OCI-LY7 (cell line): Measurements from ENCODE around the gene ASXL1. TPM values are rescaled to one million over a fixed set of nuclear protein-coding genes. Genes with fewer than 3 reads are reported as not detected.

ENCODE experiments used
- BruUV-seq: library from RNA; stranded (reverse); fragments of 400-500 nt; replicated peaks from 2 replicates; lab custom pipeline; 2021; lab: Mats Ljungman, UMichigan
- CTCF ChIA-PET: fragments of 300-600 bp; sonication (Branson Sonifier 250); formaldehyde crosslinking; loops from one replicate; lab custom pipeline; 2022; ENCODE audit warnings: antibody characterized with exemption; ENCODE audit not compliant: unreplicated experiment; lab: Charles Lee
- POLR2A ChIA-PET: fragments of 300-600 bp; sonication (Branson Sonifier 250); formaldehyde crosslinking; loops from one replicate; lab custom pipeline; 2022; ENCODE audit warnings: antibody characterized with exemption; lab: Charles Lee
- DNase-seq: peaks from one replicate; pipeline ENCODE4 v3.0.0-alpha.2; 2015; ENCODE audit warnings: low spot score
- H2AFZ ChIP-seq: fragments of 200-600 bp; sonication (generic), shearing (Covaris generic); 2 replicates; pipeline ENCODE4 v1.6.1; 2014; ENCODE audit warnings: mild to moderate bottlenecking, antibody characterized with exemption, low read length, moderate library complexity
- H3K27ac ChIP-seq: fragments of 200-600 bp; sonication (generic); 2 replicates; pipeline ENCODE4 v1.5.1; 2014; ENCODE audit warnings: mixed run types, low read depth, mild to moderate bottlenecking, moderate library complexity, low read length, inconsistent platforms; ENCODE audit not compliant: poor library complexity, severe bottlenecking
- H3K36me3 ChIP-seq: fragments of 200-600 bp; sonication (generic); 2 replicates; pipeline ENCODE4 v1.6.1; 2014; ENCODE audit warnings: mild to moderate bottlenecking, antibody characterized with exemption, low read length, moderate library complexity, mixed read lengths; ENCODE audit not compliant: insufficient read depth
- H3K4me1 ChIP-seq: fragments of 200-600 bp; sonication (generic); 2 replicates; pipeline ENCODE4 v1.5.1; 2014; ENCODE audit warnings: mild to moderate bottlenecking, low read length; ENCODE audit not compliant: insufficient read depth, poor library complexity, severe bottlenecking
- H3K4me2 ChIP-seq: fragments of 200-600 bp; sonication (generic); 2 replicates; pipeline ENCODE4 v1.6.1; 2014; ENCODE audit warnings: mild to moderate bottlenecking, low read length
- H3K4me3 ChIP-seq: fragments of 200-600 bp; sonication (generic); 2 replicates; pipeline ENCODE4 v1.5.1; 2014; ENCODE audit warnings: mild to moderate bottlenecking, low read depth, low read length; ENCODE audit not compliant: poor library complexity, severe bottlenecking
- H3K79me2 ChIP-seq: fragments of 200-600 bp; sonication (generic); 2 replicates; pipeline ENCODE4 v1.6.1; 2016; ENCODE audit warnings: low read depth, mild to moderate bottlenecking, low read length, moderate library complexity, mixed read lengths; ENCODE audit not compliant: insufficient read depth
- H3K9me2 ChIP-seq: fragments of 200-600 bp; sonication (generic); 2 replicates; pipeline ENCODE4 v1.6.1; 2016; ENCODE audit warnings: mild to moderate bottlenecking, low read length, mixed read lengths; ENCODE audit not compliant: insufficient read depth
- H3K9me3 ChIP-seq: fragments of 200-600 bp; sonication (generic); 2 replicates; pipeline ENCODE4 v1.6.1; 2014; ENCODE audit warnings: mild to moderate bottlenecking, mixed run types, low read length, mixed read lengths
- H4K20me1 ChIP-seq: fragments of 200-600 bp; sonication (generic); 2 replicates; pipeline ENCODE4 v1.6.1; 2014; ENCODE audit warnings: mild to moderate bottlenecking, antibody characterized with exemption, low read length, moderate library complexity, mixed read lengths; ENCODE audit not compliant: insufficient read depth
- CTCF ChIP-seq: fragments of 200-600 bp; sonication (generic); conservative IDR thresholded peaks from 2 replicates; pipeline ENCODE4 v1.5.1; 2014; ENCODE audit warnings: mild to moderate bottlenecking, antibody characterized with exemption, low read length, moderate library complexity, mixed read lengths
- EZH2phosphoT487 ChIP-seq: fragments of 200-600 bp; sonication (generic); IDR thresholded peaks from 2 replicates; pipeline ENCODE4 v1.6.1; 2018; ENCODE audit warnings: low read depth, borderline replicate concordance, mild to moderate bottlenecking, mixed run types, antibody characterized with exemption, low read length, moderate library complexity, mixed read lengths
- intact Hi-C: fragments of 100-400 bp; cut with micrococcal nuclease; formaldehyde crosslinking; loops from one replicate; pipeline ENCODE4 v1.10.0; 2022; ENCODE audit not compliant: unreplicated experiment
- total RNA-seq, 2 experiments: library from RNA; depleted of rRNA in 1 of 2; stranded (reverse); fragments of >200 nt in 1 of 2; shearing (Covaris generic) in 1 of 2; gene quantifications; 2 replicates each; pipeline ENCODE4 v1.2.3, GENCODE V29; 2014 to 2022

The ASXL1 gene
- total RNA-seq, 2 experiments from 2014 or later = 84.7 to 122 TPM

- peaks cover 50% of the 10 kb centered on the region for H3K79me2 ChIP-seq
- H3K9me3 ChIP-seq = no peaks in the 10 kb centered on the region
- H2AFZ ChIP-seq = no peak overlapping the region
- ChIA-PET POLR2A (interaction anchor here (0.7 to 1.2 kb wide), 4 partner anchors 10 to 135 kb away, joined by 3 to 4 read pairs (median 4); no protein-coding TSS in a partner anchor), CTCF (no interaction called here)
- DNase-seq = no peak
- H3K27ac ChIP-seq = no peak overlapping the region
- TF ChIP-seq EZH2phosphoT487 (no peak), CTCF (no peak)
- H3K9me2 ChIP-seq = no peaks in the 10 kb centered on the region
- H3K4me2 ChIP-seq = no peak overlapping the region
- H3K36me3 ChIP-seq = peaks cover 67% of the 10 kb centered on the region
- H3K4me3 ChIP-seq = no peak overlapping the region
- no peaks in the 10 kb centered on the region for H3K4me1 ChIP-seq
- no peaks in the 10 kb centered on the region; the same call in 1 of the 2 replicates for H4K20me1 ChIP-seq
- no TSS peak for BruUV-seq
- intact Hi-C loops = no loop called here
Measured at GRCh38 chr20:32386091-32386490, 28.0 kb downstream of the ASXL1 start.

- intact Hi-C loops = no loop called here
- H3K27ac ChIP-seq = no peak overlapping the region
- peaks cover 75% of the 10 kb centered on the region for H3K36me3 ChIP-seq
Measured at GRCh38 chr20:32387252-32387651, 29.1 kb downstream of the ASXL1 start.

More at GRCh38 chr20:32387252-32387651, 29.1 kb downstream of the ASXL1 start:
- H3K9me3 ChIP-seq = no peaks in the 10 kb centered on the region
- CTCF ChIA-PET = no interaction called here
- no peak overlapping the region for H3K4me3 ChIP-seq
- no TSS peak for BruUV-seq
- no peak for DNase-seq
- TF ChIP-seq CTCF (no peak), EZH2phosphoT487 (no peak)
- H3K79me2 ChIP-seq = peaks cover 55% of the 10 kb centered on the region
- H3K4me2 ChIP-seq = no peak overlapping the region
- POLR2A ChIA-PET = interaction anchor here (0.9 to 1.0 kb wide), 2 partner anchors 28 to 130 kb away, joined by 4 to 5 read pairs; no protein-coding TSS in a partner anchor
- H3K4me1 ChIP-seq = no peaks in the 10 kb centered on the region
- no peak overlapping the region for H2AFZ ChIP-seq
- H4K20me1 ChIP-seq = no peaks in the 10 kb centered on the region; the same call in 1 of the 2 replicates
- H3K9me2 ChIP-seq = no peaks in the 10 kb centered on the region
